Measurements from ENCODE around the gene SPHK2.

The SPHK2 gene

GRCh38 chr19:48614436-48615230 is 4.7 kb upstream of the SPHK2 start, which contains the start of gene FAM83E:
TSS of gene FAM83E (minus strand) at chr19:48615076. CDS start at chr19:48613372, 1,704 bp downstream.
- H3K9me3 Mint-ChIP-seq, result no peaks in the 10 kb centered on the region
- H3K4me1 Mint-ChIP-seq, result peaks cover 47% of the 10 kb centered on the region
- H3K27ac Mint-ChIP-seq, result peak within 1 kb of the TSS; percentile 99
- H3K4me3 Mint-ChIP-seq, result peak within 1 kb of the TSS; percentile 91
- ATAC-seq (no peak), DNase-seq (ENCODE audit: low spot score in 2 of 2) (no peak)
- H3K36me3 Mint-ChIP-seq, result peaks cover 69% of the 10 kb centered on the region

DNA sequence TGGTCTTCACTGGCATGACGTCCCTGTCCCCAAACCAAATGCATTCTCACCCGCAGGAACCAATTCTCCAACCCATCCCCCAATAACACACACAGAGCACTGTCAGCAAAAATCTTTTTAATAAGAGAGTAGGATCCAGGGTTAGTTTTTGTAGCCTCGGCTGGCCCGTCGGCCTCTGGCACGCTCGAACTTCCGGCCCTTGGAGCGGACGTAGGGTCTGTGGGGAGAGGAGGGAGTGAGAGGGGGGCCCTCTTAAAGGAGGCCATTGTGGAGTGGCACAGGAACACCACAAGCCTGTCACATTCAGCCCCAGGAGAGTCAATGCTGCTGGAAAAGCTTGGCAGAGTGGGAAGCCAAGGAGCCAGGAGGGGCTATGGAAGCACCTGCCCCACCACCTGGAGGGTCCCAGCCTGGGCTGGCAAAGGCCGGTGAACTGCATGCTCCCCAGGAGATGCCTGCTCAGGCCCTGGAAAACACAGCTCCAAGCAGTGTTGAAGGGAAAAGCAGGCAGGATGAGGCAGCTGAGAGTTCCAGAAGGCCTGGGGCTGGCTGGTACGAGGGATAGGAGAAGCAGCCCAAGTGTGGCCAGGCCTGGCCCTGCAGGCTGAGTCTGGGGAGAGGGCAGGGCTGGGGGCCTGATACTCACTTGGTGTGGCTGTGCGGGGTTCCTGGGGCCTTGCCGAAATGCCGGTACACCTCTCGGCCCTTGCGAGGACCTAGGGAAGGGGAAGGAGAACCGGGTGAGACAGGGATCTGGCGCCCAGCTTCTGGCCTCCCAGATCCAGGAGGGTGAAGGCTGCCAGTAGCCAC is 3.9 kb upstream of the SPHK2 start:
- Mint-ChIP-seq H3K27ac (peak overlapping the region; percentile 99), H3K36me3 (peaks cover 77% of the 10 kb centered on the region), H3K4me1 (peaks cover 56% of the 10 kb centered on the region), H3K9me3 (no peaks in the 10 kb centered on the region), H3K4me3 (peak overlapping the region; percentile 91)
- ATAC-seq (no peak), DNase-seq (ENCODE audit: low spot score in 2 of 2) (no peak)

- Mint-ChIP-seq H3K4me1 (peaks cover 56% of the 10 kb centered on the region), H3K36me3 (peaks cover 79% of the 10 kb centered on the region)
These were observed 3.3 kb upstream of the SPHK2 start for GRCh38 chr19:48616041-48616436.

GRCh38 chr19:48616491-48617056 is 2.7 kb upstream of the SPHK2 start:
- no peak for DNase-seq (ENCODE audit: low spot score in 2 of 2)
- Mint-ChIP-seq H3K4me1 (peaks cover 56% of the 10 kb centered on the region), H3K9me3 (no peaks in the 10 kb centered on the region), H3K36me3 (peaks cover 84% of the 10 kb centered on the region), H3K4me3 (peak overlapping the region; percentile 91), H3K27ac (peak overlapping the region; percentile 99)
- no peak for ATAC-seq

More at GRCh38 chr19:48616041-48616436, 3.3 kb upstream of the SPHK2 start:
- H3K27ac Mint-ChIP-seq, result peak overlapping the region; percentile 99
- H3K9me3 Mint-ChIP-seq, result no peaks in the 10 kb centered on the region
- DNase-seq (ENCODE audit: low spot score in 2 of 2) (no peak), ATAC-seq (no peak)
- peak overlapping the region; percentile 91 for H3K4me3 Mint-ChIP-seq

GRCh38 chr19:48617146-48617937 is 2.0 kb upstream of the SPHK2 start:
- no peaks in the 10 kb centered on the region for H3K9me3 Mint-ChIP-seq
- H3K27ac Mint-ChIP-seq, result peak overlapping the region; percentile 99
- DNase-seq (ENCODE audit: low spot score in 2 of 2) (no peak), ATAC-seq (no peak)
- H3K4me1 Mint-ChIP-seq, result peaks cover 58% of the 10 kb centered on the region
- H3K4me3 Mint-ChIP-seq, result peak overlapping the region; percentile 91
- H3K36me3 Mint-ChIP-seq, result peaks cover 87% of the 10 kb centered on the region

- DNase-seq (ENCODE audit: low spot score in 2 of 2) (no peak), ATAC-seq (no peak)
- peaks cover 94% of the 10 kb centered on the region for H3K36me3 Mint-ChIP-seq
- peak overlapping the region; percentile 99 for H3K27ac Mint-ChIP-seq
- no peaks in the 10 kb centered on the region for H3K9me3 Mint-ChIP-seq
- H3K4me3 Mint-ChIP-seq, result peak overlapping the region; percentile 91
- H3K4me1 Mint-ChIP-seq, result peaks cover 66% of the 10 kb centered on the region
These were observed 909 bp upstream of the SPHK2 start for GRCh38 chr19:48618278-48618915.

DNA sequence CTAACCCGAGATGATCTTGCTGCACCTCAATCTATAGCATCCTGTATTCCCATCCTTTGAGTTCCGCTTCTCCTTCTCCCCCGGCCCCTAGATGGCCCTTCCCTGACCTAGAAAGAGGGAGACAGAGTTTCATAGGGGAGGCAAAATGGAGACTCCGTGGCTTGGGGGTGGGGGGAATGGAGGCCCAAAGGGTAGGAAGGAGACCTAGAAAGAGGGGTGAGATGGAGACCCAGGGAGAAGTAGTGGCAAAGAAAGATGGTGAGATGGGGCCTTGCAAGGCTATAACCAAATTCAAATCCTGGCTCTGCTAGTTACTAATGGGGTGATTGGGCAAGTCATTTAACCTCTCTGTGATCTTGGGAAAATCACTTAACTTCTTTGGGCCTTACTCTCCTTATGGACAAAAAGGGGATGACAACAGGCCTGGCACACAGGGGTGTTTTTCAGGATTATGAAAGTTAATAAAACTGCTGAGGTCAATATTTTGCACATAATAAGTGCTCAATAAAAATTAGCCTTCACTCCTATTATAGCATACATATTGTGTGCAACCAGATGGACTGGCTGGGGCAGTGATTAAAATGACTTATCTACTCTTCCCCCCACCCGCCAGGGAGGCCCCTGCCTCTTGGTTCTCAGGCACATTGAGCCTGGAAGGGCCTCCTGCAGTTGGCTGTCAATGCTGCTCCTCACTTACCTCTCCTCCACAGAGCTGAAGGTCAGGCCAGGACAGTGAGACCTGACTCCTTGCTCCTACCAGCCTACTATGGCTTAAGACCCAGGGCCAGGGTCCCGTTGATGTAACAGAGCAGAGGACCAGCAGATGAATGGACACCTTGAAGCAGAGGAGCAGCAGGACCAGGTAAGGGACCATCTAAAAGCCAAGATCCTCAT is 633 bp downstream of the SPHK2 start:
- ATAC-seq (no peak), DNase-seq (ENCODE audit: low spot score in 2 of 2) (no peak)
- no peaks in the 10 kb centered on the region for H3K9me3 Mint-ChIP-seq
- peak overlapping the region; percentile 91 for H3K4me3 Mint-ChIP-seq
- peak overlapping the region; percentile 99 for H3K27ac Mint-ChIP-seq
- H3K36me3 Mint-ChIP-seq, result peaks cover 90% of the 10 kb centered on the region
- peaks cover 74% of the 10 kb centered on the region for H3K4me1 Mint-ChIP-seq

DNA sequence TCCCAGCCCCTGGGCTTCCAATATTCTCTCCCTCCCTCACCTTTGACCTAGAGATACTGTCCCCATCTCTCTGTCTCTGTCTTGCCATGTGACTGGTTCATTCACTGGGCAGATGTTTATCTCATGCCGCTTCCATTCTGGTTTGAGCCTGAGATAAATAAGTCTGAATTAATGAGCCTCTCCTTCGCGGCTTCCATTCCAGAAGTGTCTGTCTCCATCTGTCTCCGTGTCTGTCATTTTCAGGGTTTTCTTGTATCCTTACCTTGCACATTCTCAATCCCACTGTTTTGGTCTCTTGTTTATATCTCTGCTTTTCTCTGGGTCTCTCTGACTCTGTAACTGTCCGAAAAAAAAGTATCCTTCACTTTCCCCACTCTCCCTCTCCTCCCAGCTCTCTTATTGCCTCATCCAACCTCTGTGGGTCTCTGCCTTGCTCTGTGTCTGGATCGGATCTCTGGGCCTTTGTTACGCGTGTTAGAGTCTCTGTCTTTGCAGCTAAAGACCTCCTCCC is 4.3 kb downstream of the SPHK2 start:
- ATAC-seq (no peak), DNase-seq (ENCODE audit: low spot score in 2 of 2) (no peak)
- H3K4me3 Mint-ChIP-seq, result peak overlapping the region; percentile 78
- no peaks in the 10 kb centered on the region for H3K9me3 Mint-ChIP-seq
- peaks cover 60% of the 10 kb centered on the region for H3K4me1 Mint-ChIP-seq
- H3K27ac Mint-ChIP-seq, result peak overlapping the region; percentile 95
- H3K36me3 Mint-ChIP-seq, result peaks cover 65% of the 10 kb centered on the region

- peak overlapping the region; percentile 95 for H3K27ac Mint-ChIP-seq
- H3K4me1 Mint-ChIP-seq, result peaks cover 62% of the 10 kb centered on the region
- H3K4me3 Mint-ChIP-seq, result peak overlapping the region; percentile 78
- peaks cover 60% of the 10 kb centered on the region for H3K36me3 Mint-ChIP-seq
- no peaks in the 10 kb centered on the region for H3K9me3 Mint-ChIP-seq
- DNase-seq (ENCODE audit: low spot score in 2 of 2) (peak; percentile 90 to 97), ATAC-seq (peak; percentile 82)
These were observed 4.8 kb downstream of the SPHK2 start for GRCh38 chr19:48624067-48624594.

- Mint-ChIP-seq H3K36me3 (peaks cover 58% of the 10 kb centered on the region), H3K4me3 (peak overlapping the region; percentile 78), H3K27ac (peak overlapping the region; percentile 95), H3K4me1 (peaks cover 55% of the 10 kb centered on the region), H3K9me3 (no peaks in the 10 kb centered on the region)
- DNase-seq (ENCODE audit: low spot score in 2 of 2) (no peak), ATAC-seq (no peak)
These were observed 5.8 kb downstream of the SPHK2 start for GRCh38 chr19:48624791-48625723.

- DNase-seq (ENCODE audit: low spot score in 2 of 2) (no peak), ATAC-seq (no peak)
- H3K36me3 Mint-ChIP-seq, result peaks cover 59% of the 10 kb centered on the region
- H3K27ac Mint-ChIP-seq, result peak overlapping the region; percentile 95
- H3K4me1 Mint-ChIP-seq, result peaks cover 51% of the 10 kb centered on the region
- H3K9me3 Mint-ChIP-seq, result no peaks in the 10 kb centered on the region
- no peak overlapping the region for H3K4me3 Mint-ChIP-seq
These were observed 6.6 kb downstream of the SPHK2 start for GRCh38 chr19:48625891-48626327.

DNA sequence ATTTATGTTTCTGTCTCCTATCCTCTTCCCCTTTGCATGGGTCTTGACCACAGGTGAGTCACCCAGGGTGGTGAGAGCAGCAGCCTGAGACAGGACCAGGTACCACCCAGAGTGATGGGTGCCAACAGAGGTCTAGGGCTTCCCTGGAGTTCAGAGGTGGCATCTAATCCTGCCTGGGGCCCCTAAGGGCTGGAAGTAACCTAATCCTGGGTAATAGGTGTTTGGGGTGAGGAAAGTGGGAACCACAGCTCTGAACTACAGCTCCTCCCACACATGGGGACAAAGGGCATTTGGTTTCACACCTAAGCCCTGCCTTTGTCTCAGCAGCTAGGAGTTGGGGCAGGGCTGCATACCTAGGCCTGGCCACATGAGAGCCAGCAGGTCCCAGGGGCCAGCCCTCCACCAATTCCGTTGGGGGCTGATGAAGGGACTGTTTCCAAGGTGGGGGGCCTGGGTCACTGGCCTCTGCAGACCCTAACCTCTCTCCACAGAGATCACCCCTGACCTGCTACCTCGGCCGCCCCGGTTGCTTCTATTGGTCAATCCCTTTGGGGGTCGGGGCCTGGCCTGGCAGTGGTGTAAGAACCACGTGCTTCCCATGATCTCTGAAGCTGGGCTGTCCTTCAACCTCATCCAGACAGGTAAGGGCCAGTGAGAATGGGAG is 8.0 kb downstream of the SPHK2 start:
- peak overlapping the region; percentile 69 for H3K27ac Mint-ChIP-seq
- H3K9me3 Mint-ChIP-seq, result no peaks in the 10 kb centered on the region
- DNase-seq (ENCODE audit: low spot score in 2 of 2) (no peak), ATAC-seq (peak; percentile 71)
- H3K36me3 Mint-ChIP-seq, result peaks cover 48% of the 10 kb centered on the region
- no peak overlapping the region for H3K4me3 Mint-ChIP-seq
- peaks cover 48% of the 10 kb centered on the region for H3K4me1 Mint-ChIP-seq

All from stimulated activated effector memory CD8-positive, alpha-beta T cell treated with anti-CD3 and anti-CD28 coated beads, Interleukin-12 subunit alpha, Interleukin-12 subunit beta, amount 100 ng/mL, for 72 hours (primary cell).